ENCODE data around the gene PTPRK.

Gene PTPRK

DNA sequence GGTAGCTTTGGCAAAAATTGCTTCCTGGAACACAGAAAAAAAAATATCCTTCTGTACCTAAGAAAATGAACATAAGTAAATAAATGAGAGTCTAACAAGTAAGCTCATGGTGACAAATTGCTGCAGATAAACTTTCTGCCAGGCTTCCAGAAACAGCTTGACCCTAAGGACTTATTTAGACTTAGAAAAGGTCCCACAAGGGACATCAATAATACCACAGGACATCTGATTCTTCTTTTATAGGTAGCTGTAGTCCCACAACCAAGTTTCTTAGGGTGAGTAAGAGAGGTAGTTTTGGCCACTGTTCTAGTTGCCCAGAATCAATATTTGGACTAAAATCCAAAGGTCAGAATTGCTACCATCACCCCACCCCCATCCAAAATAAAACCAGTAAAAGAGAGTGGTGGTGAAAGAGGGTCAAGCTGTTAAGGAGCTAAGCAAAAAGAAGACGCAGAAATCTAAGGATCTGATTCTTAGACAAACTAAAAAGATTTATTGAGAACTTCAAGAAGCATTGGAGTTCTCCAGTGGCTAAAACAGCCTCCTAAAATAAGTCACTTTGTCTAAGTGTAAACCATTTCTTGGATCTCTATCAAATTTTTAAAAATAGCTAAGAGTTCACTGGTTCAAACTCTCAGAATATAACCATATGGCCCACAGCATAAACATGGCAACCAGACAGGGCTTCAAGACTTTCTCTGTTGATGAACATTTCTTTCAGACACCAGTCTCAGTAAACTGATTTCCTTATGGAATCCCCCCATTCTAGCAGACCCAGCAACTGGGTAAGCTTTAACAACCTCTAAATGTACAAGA lies 180.6 kb downstream of the PTPRK start:
- CTCF ChIA-PET = no interaction called here
- DNase-seq (ENCODE audit: extremely low spot score) = no peak
- TF ChIP-seq FOXA1 (IDR thresholded peaks at IDR 0.05) (no peak), ELF4 (IDR thresholded peaks at IDR 0.05) (no peak), SUZ12 (IDR thresholded peaks at IDR 0.05) (no peak), BHLHE40 (IDR thresholded peaks at IDR 0.05; ENCODE audit: borderline replicate concordance) (no peak), LEF1 (IDR thresholded peaks at IDR 0.05; ENCODE audit: borderline replicate concordance) (no peak), ARNT (IDR thresholded peaks at IDR 0.05) (no peak), FOXK2 (IDR thresholded peaks at IDR 0.05) (no peak), SP1 (IDR thresholded peaks at IDR 0.05) (no peak), HDGF (IDR thresholded peaks at IDR 0.05; ENCODE audit: borderline replicate concordance) (no peak), NFRKB (IDR thresholded peaks at IDR 0.05) (no peak), FOXM1 (IDR thresholded peaks at IDR 0.05; ENCODE audit: borderline replicate concordance) (no peak), L3MBTL2 (conservative IDR thresholded peaks at IDR 0.05) (no peak), CTBP1 (IDR thresholded peaks at IDR 0.05; ENCODE audit: borderline replicate concordance) (no peak), TARDBP (IDR thresholded peaks at IDR 0.05) (no peak), ZNF384 (IDR thresholded peaks at IDR 0.05) (no peak)
- TF ChIP-seq, protein P1, sequence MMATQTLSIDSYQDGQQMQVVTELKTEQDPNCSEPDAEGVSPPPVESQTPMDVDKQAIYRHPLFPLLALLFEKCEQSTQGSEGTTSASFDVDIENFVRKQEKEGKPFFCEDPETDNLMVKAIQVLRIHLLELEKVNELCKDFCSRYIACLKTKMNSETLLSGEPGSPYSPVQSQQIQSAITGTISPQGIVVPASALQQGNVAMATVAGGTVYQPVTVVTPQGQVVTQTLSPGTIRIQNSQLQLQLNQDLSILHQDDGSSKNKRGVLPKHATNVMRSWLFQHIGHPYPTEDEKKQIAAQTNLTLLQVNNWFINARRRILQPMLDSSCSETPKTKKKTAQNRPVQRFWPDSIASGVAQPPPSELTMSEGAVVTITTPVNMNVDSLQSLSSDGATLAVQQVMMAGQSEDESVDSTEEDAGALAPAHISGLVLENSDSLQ (IDR thresholded peaks at IDR 0.05) = no peak
- POLR2A ChIA-PET = no interaction called here

DNA sequence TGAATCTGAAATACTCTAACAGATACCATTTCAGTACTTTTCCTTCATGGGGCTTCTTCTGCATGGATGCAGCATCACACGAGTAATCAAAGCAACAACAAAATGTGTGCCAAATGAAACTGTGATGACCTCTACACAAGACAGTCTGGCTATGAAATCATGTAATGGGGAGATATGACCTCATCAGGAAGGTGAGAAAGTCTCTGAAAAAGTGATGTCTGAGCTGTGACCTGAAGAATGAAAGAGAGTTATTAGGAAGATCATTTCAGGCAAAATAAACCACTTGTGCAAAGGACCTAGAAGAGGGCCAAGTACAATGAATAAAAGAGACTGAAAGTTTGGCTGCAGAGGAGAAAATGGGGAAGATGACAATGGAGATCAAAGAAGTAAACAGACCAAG lies 182.8 kb downstream of the PTPRK start:
- POLR2A ChIA-PET = no interaction called here
- DNase-seq (ENCODE audit: extremely low spot score) = no peak
- CTCF ChIA-PET = no interaction called here
- TF ChIP-seq NFRKB (IDR thresholded peaks at IDR 0.05) = no peak
- TF ChIP-seq SP1 (IDR thresholded peaks at IDR 0.05) = no peak
- no peak for TF ChIP-seq ELF4 (IDR thresholded peaks at IDR 0.05)
- TF ChIP-seq, protein P1 (IDR thresholded peaks at IDR 0.05) = no peak
- TF ChIP-seq BHLHE40 (IDR thresholded peaks at IDR 0.05; ENCODE audit: borderline replicate concordance) = no peak
- no peak for TF ChIP-seq CTBP1 (IDR thresholded peaks at IDR 0.05; ENCODE audit: borderline replicate concordance)
- TF ChIP-seq HDGF (IDR thresholded peaks at IDR 0.05; ENCODE audit: borderline replicate concordance) = no peak
- no peak for TF ChIP-seq TARDBP (IDR thresholded peaks at IDR 0.05)
- TF ChIP-seq ZNF384 (IDR thresholded peaks at IDR 0.05) = no peak
- TF ChIP-seq ARNT (IDR thresholded peaks at IDR 0.05) = no peak
- no peak for TF ChIP-seq FOXA1 (IDR thresholded peaks at IDR 0.05)
- TF ChIP-seq SUZ12 (IDR thresholded peaks at IDR 0.05) = no peak
- no peak for TF ChIP-seq FOXK2 (IDR thresholded peaks at IDR 0.05)
- no peak for TF ChIP-seq FOXM1 (IDR thresholded peaks at IDR 0.05; ENCODE audit: borderline replicate concordance)
- TF ChIP-seq LEF1 (IDR thresholded peaks at IDR 0.05; ENCODE audit: borderline replicate concordance) = no peak
- TF ChIP-seq L3MBTL2 (conservative IDR thresholded peaks at IDR 0.05) = no peak

DNA sequence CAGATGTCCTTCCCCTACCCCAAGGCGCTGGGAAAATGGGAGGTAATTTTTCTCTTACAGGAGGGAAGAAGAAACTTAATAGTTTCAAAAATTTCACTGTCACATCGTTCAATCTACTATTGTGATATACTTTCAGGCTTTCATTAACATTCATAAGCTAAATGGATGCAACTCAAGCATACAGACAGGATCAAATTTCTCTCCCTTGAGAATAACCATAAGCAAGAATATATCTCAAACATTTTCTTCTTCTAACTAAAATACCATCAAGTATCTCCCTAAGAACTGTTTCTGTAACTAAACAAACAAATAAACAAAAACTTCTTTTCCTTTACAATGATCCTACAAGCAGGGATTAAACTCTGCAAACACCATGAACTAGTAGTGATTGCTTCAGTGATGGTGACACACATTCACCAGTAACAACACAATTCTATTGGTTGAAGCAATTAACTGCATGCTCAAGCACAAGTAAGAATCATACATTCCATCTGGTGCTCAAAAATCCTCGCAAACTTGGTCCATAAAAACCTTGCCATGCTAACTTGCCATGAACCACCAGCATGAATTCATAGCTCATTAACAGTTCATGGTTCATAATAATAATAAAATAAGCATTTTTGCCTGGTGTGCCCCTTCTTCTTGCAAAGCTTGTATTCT lies 183.8 kb downstream of the PTPRK start:
- CTCF ChIA-PET = no interaction called here
- TF ChIP-seq ARNT (IDR thresholded peaks at IDR 0.05) = no peak
- DNase-seq (ENCODE audit: extremely low spot score) = no peak
- POLR2A ChIA-PET = no interaction called here

DNA sequence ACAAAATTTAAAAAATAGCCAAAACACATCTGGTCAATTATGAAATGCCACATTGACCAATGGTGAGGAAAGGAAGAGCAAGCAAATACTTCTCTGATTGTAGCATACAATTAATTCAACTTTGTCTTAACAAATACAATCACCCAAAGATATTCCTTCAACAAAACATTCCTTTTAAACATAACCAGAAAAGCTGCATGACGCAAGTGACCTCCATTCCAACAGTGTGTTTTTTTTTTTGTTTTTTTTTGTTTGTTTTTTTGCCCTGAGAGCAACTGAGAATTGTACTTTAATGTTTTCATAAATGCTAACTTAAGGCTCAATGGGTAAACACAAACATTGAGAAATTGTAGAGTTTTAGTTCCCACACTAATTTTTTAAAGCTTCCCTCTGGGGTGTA lies 184.4 kb downstream of the PTPRK start:
- ChIA-PET CTCF (no interaction called here), POLR2A (no interaction called here)
- no peak for TF ChIP-seq SP1 (IDR thresholded peaks at IDR 0.05)
- no peak for TF ChIP-seq L3MBTL2 (conservative IDR thresholded peaks at IDR 0.05)
- TF ChIP-seq, protein P1 (IDR thresholded peaks at IDR 0.05) = no peak
- no peak for TF ChIP-seq SUZ12 (IDR thresholded peaks at IDR 0.05)
- no peak for TF ChIP-seq NFRKB (IDR thresholded peaks at IDR 0.05)
- no peak for TF ChIP-seq HDGF (IDR thresholded peaks at IDR 0.05; ENCODE audit: borderline replicate concordance)
- TF ChIP-seq FOXK2 (IDR thresholded peaks at IDR 0.05) = no peak
- no peak for TF ChIP-seq ARNT (IDR thresholded peaks at IDR 0.05)
- TF ChIP-seq ELF4 (IDR thresholded peaks at IDR 0.05) = no peak
- no peak for TF ChIP-seq CTBP1 (IDR thresholded peaks at IDR 0.05; ENCODE audit: borderline replicate concordance)
- TF ChIP-seq TARDBP (IDR thresholded peaks at IDR 0.05) = no peak
- TF ChIP-seq FOXM1 (IDR thresholded peaks at IDR 0.05; ENCODE audit: borderline replicate concordance) = no peak
- no peak for TF ChIP-seq FOXA1 (IDR thresholded peaks at IDR 0.05)
- TF ChIP-seq ZNF384 (IDR thresholded peaks at IDR 0.05) = no peak
- TF ChIP-seq BHLHE40 (IDR thresholded peaks at IDR 0.05; ENCODE audit: borderline replicate concordance) = no peak
- TF ChIP-seq LEF1 (IDR thresholded peaks at IDR 0.05; ENCODE audit: borderline replicate concordance) = no peak
- DNase-seq (ENCODE audit: extremely low spot score) = no peak

DNA sequence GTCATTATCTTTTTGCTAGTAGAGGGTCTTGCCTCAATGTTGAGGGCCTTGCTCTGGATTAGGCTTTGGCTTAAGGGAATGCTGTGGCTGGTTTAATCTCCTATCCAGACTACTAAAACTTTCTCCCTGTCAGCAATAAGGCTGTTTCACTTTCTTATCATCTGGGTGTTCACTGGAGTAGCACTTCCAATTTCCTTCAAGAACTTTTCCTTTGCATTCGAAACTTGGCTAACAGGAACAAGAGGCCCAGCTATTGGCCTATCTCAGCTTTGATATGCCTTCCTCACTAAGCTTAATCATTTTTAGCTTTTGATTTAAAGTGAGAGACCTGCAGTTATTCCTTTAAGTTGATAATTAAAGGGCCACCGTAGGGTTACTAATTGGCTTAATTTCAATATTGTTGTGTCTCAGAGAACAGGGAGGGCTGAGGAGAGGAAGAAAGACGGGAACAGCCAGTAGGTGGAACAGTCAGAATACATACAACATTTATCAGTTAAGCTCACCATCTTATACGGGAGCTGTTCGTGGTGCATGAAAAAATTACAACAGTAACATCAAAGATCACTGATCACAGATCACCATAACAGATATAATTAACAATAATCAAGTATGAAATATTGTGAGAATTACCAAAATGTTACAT lies 186.7 kb downstream of the PTPRK start:
- ChIA-PET POLR2A (no interaction called here), CTCF (interaction anchor here (0.6 kb wide), 1 partner anchor 31 kb away, joined by 3 read pairs; no protein-coding TSS in a partner anchor)
- no peak for TF ChIP-seq L3MBTL2 (conservative IDR thresholded peaks at IDR 0.05)
- TF ChIP-seq BHLHE40 (IDR thresholded peaks at IDR 0.05; ENCODE audit: borderline replicate concordance) = no peak
- TF ChIP-seq TARDBP (IDR thresholded peaks at IDR 0.05) = no peak
- TF ChIP-seq ZNF384 (IDR thresholded peaks at IDR 0.05) = no peak
- no peak for TF ChIP-seq FOXM1 (IDR thresholded peaks at IDR 0.05; ENCODE audit: borderline replicate concordance)
- TF ChIP-seq SUZ12 (IDR thresholded peaks at IDR 0.05) = no peak
- no peak for TF ChIP-seq SP1 (IDR thresholded peaks at IDR 0.05)
- no peak for TF ChIP-seq ARNT (IDR thresholded peaks at IDR 0.05)
- no peak for DNase-seq (ENCODE audit: extremely low spot score)

Measured in HEK293T (cell line).